GM12878 (cell line): ENCODE measurements around the gene RADIL.

ENCODE experiments used
- ATF7 ChIP-seq: fragments of 450-650 bp; IDR thresholded peaks from 2 replicates; pipeline ENCODE4 v1.6.1; 2016; ENCODE audit warnings: low read depth, mild to moderate bottlenecking
- CTCF ChIP-seq, 3 experiments: IDR thresholded peaks in 2 of 3; conservative IDR thresholded peaks in 1 of 3; 2 replicates each; pipeline ENCODE4 v1.5.1; 2011; ENCODE audit warnings: low read depth in 3 of 3, low read length in 3 of 3, mild to moderate bottlenecking in 3 of 3, control low read depth in 2 of 3, moderate library complexity in 2 of 3, inconsistent platforms in 1 of 3, mixed read lengths in 1 of 3; ENCODE audit not compliant: control insufficient read depth in 2 of 3, insufficient read depth in 1 of 3; ENCODE audit errors: extremely low read depth in 1 of 3
- MYB ChIP-seq: fragments of 150-350 bp; IDR thresholded peaks from 2 replicates; pipeline ENCODE4 v1.6.1; 2014; ENCODE audit warnings: mild to moderate bottlenecking, low read depth, low read length, borderline replicate concordance
- POLR2AphosphoS5 ChIP-seq: IDR thresholded peaks from 2 replicates; pipeline ENCODE4 v1.6.1; 2011; ENCODE audit warnings: mild to moderate bottlenecking, low read length, inconsistent platforms
- RAD21 ChIP-seq: IDR thresholded peaks from 2 replicates; pipeline ENCODE4 v1.6.1; 2011; ENCODE audit warnings: mild to moderate bottlenecking, low read depth, low read length, moderate library complexity; ENCODE audit not compliant: insufficient read depth
- ZNF274 ChIP-seq: IDR thresholded peaks from one replicate; pipeline ENCODE4 v1.8.0; 2011; ENCODE audit not compliant: insufficient read length, insufficient read depth
- TF ChIP-seq, protein P1 (sequence below): fragments of 450-650 bp; formaldehyde crosslinking; IDR thresholded peaks from 2 replicates; pipeline ENCODE4 v1.4.0; 2022; ENCODE audit warnings: mild to moderate bottlenecking, moderate library complexity

- TF ChIP-seq CTCF (IDR thresholded peaks at IDR 0.05 in 2 of 3, conservative IDR thresholded peaks at IDR 0.05 in 1 of 3; ENCODE audit: control insufficient read depth in 2 of 3, extremely low read depth in 1 of 3, insufficient read depth in 1 of 3, low read depth in 3 of 3, low read length in 3 of 3) = no peak
- TF ChIP-seq ATF7 = no peak
- no peak for TF ChIP-seq RAD21
- TF ChIP-seq ZNF274 = no peak
- no peak for TF ChIP-seq POLR2AphosphoS5
- TF ChIP-seq, protein P1, sequence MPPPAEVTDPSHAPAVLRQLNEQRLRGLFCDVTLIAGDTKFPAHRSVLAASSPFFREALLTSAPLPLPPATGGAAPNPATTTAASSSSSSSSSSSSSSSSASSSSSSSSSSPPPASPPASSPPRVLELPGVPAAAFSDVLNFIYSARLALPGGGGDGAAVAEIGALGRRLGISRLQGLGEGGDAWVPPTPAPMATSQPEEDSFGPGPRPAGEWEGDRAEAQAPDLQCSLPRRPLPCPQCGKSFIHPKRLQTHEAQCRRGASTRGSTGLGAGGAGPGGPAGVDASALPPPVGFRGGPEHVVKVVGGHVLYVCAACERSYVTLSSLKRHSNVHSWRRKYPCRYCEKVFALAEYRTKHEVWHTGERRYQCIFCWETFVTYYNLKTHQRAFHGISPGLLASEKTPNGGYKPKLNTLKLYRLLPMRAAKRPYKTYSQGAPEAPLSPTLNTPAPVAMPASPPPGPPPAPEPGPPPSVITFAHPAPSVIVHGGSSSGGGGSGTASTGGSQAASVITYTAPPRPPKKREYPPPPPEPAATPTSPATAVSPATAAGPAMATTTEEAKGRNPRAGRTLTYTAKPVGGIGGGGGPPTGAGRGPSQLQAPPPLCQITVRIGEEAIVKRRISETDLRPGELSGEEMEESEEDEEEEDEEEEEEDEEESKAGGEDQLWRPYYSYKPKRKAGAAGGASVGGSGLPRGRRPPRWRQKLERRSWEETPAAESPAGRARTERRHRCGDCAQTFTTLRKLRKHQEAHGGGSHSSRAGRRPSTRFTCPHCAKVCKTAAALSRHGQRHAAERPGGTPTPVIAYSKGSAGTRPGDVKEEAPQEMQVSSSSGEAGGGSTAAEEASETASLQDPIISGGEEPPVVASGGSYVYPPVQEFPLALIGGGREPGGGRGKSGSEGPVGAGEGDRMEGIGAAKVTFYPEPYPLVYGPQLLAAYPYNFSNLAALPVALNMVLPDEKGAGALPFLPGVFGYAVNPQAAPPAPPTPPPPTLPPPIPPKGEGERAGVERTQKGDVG (CRISPR knock-in tag) = no peak
- no peak for TF ChIP-seq MYB
Observed at GRCh38 chr7:4842319-4843064, 41.0 kb downstream of the RADIL start.
